Measurements from ENCODE around the gene NRSN2.
A peak's percentile ranks its signal among the peaks of the same experiment; 100 is the strongest.
"Not testable (repeated sequence)": the region's sequence is repeated elsewhere in the genome, so short reads cannot be mapped to it uniquely, and the experiment has no call there.

Gene NRSN2

DNA sequence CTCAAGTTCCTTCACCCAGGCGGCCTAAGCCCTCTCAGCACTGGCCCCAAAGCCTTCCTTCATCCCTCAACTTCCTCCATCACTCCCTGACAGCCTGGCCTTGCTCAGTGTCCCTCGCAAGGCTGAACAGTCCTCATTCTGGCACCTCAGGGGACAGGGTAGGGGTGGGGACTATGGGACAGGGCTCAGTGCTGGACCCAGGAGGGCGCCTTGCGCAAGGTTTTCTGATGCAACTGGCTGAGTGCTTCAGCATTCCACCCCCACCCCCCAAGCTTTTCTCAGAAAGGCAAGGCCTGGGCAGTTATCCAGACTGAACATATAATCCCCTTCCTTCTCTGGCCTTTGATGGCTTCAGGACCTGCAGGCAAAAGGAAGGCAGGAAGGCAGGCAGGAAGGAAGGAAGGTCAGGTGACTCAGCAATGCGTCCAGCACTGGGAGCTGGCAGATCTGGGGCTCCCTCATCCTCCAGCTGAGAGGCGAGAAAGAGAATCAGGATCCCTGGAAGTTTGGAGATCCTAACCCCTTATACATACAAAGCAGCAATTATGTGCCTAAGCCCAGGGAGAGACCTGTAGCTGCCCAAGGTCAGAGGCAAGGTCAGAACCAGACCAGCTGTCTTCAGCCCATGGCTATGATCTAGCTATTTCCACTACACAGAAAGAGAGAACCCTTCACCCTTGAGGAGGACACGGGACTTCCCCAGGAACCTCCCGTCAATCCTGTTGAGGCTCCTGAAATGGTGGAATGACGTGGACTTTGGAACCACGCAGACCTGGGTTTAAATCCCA, 25.0 kb downstream of the NRSN2 start:
- Mint-ChIP-seq H3K4me1 (peaks cover 13 to 20% of the 10 kb centered on the region in 2 donors), H3K27me3 (peaks cover 7 to 8% of the 10 kb centered on the region in 2 donors), H3K36me3 (no peaks in the 10 kb centered on the region), H3K27ac (no peak overlapping the region), H3K9me3 (no peaks in the 10 kb centered on the region), H3K4me3 (no peak overlapping the region)
- ATAC-seq (replicated peaks) (peak in 1 of 2 donors; percentile 37), DNase-seq (no peak)

- H3K27me3 Mint-ChIP-seq, H3K9me3 Mint-ChIP-seq, H3K27ac Mint-ChIP-seq, H3K4me3 Mint-ChIP-seq, H3K36me3 Mint-ChIP-seq, DNase-seq: not testable (repeated sequence)
- ATAC-seq (replicated peaks) = peak; percentile 33 to 66
- peaks cover 13 to 20% of the 10 kb centered on the region in 2 donors for H3K4me1 Mint-ChIP-seq
Observed at GRCh38 chr20:372543-373082, 25.7 kb downstream of the NRSN2 start.

GRCh38 chr20:373171-373890, 26.4 kb downstream of the NRSN2 start:
- DNase-seq (no peak), ATAC-seq (replicated peaks) (peak in 1 of 2 donors; percentile 35)
- Mint-ChIP-seq H3K9me3 (no peaks in the 10 kb centered on the region), H3K4me3 (no peak overlapping the region), H3K4me1 (peaks cover 13 to 20% of the 10 kb centered on the region in 2 donors), H3K36me3 (no peaks in the 10 kb centered on the region), H3K27me3 (peaks cover 6 to 8% of the 10 kb centered on the region in 2 donors), H3K27ac (no peak overlapping the region)

- Mint-ChIP-seq H3K36me3 (no peaks in the 10 kb centered on the region), H3K27me3 (no peaks in the 10 kb centered on the region), H3K4me1 (peaks cover 13 to 20% of the 10 kb centered on the region in 2 donors), H3K27ac (no peak overlapping the region), H3K4me3 (no peak overlapping the region), H3K9me3 (no peaks in the 10 kb centered on the region)
- no peak for DNase-seq
- no peak for ATAC-seq (replicated peaks)
Observed at GRCh38 chr20:375265-375889, 28.5 kb downstream of the NRSN2 start.

DNA sequence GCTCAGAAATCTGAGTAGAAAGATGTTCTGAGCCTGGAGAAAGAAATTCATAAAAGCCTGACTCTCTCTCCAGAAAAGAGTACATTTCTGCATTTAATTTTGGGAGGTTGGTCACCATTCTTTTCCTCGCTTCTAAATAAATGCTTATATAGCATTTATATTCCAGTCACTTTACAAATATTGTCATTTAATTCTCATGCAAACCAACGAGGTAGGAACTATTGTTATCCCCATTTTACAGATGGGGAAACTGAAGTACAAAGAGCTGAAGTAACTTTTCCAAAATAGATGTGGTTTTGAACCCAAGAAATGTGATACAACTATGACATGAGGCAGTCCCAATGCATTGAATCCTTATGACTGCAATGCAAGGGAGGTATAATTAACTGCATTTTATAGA, 29.2 kb downstream of the NRSN2 start:
- peaks cover 13 to 20% of the 10 kb centered on the region in 2 donors for H3K4me1 Mint-ChIP-seq
- H3K27me3 Mint-ChIP-seq = no peaks in the 10 kb centered on the region
- no peak overlapping the region for H3K27ac Mint-ChIP-seq
- H3K9me3 Mint-ChIP-seq = no peaks in the 10 kb centered on the region
- ATAC-seq (replicated peaks) (no peak), DNase-seq (no peak)
- no peaks in the 10 kb centered on the region for H3K36me3 Mint-ChIP-seq
- no peak overlapping the region for H3K4me3 Mint-ChIP-seq

- no peaks in the 10 kb centered on the region for H3K9me3 Mint-ChIP-seq
- H3K36me3 Mint-ChIP-seq = no peaks in the 10 kb centered on the region
- no peak for DNase-seq
- H3K4me1 Mint-ChIP-seq = peaks cover 13 to 19% of the 10 kb centered on the region in 2 donors
- H3K27me3 Mint-ChIP-seq = no peaks in the 10 kb centered on the region
- H3K27ac Mint-ChIP-seq = no peak overlapping the region
- no peak overlapping the region for H3K4me3 Mint-ChIP-seq
- ATAC-seq (replicated peaks) = no peak
Observed at GRCh38 chr20:376750-377149, 29.8 kb downstream of the NRSN2 start.

DNA sequence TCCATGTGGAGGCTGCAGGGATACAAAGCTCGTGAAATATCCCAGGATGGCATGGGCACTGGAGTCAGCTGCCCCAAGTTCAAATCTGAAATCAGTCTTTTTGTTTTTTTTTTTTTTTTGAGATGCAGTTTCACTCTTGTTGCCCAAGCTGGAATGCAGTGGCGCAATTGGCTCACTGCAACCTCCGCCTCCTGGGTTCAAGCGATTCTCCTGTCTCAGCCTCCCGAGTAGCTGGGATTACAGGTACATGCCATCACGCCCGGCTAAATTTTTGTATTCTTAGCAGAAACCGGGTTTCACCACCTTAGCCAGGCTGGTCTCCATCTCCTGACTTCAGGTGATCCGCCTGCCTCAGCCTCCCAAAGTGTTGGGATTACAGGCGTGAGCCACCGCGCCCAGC, 30.7 kb downstream of the NRSN2 start:
- not testable (repeated sequence) for ATAC-seq (replicated peaks); H3K36me3 Mint-ChIP-seq; DNase-seq; H3K27ac Mint-ChIP-seq; H3K4me3 Mint-ChIP-seq; H3K9me3 Mint-ChIP-seq; H3K27me3 Mint-ChIP-seq
- peaks cover 10 to 15% of the 10 kb centered on the region in 2 donors for H3K4me1 Mint-ChIP-seq

DNA sequence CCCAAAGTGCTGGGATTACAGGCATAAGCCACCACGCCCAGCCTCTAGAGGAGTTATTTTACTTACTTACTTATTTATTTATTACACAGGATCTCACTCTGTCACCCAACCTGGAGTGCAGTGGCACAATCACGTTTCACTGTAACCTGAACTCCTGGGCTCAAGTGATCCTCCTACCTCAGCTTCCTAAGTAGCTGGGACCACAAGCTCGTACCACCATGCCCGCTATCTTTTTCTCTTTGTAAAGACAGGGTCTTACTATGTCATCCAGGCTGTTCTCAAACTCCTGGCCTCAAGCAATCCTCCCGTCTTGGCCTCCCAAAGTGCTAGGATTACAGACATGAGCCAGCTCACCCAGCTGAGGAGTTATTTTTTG, 32.0 kb downstream of the NRSN2 start:
- no peaks in the 10 kb centered on the region for H3K36me3 Mint-ChIP-seq
- H3K27ac Mint-ChIP-seq = no peak overlapping the region
- DNase-seq = no peak
- no peak for ATAC-seq (replicated peaks)
- H3K4me3 Mint-ChIP-seq = no peak overlapping the region
- H3K4me1 Mint-ChIP-seq = peaks cover 9 to 14% of the 10 kb centered on the region in 2 donors
- no peaks in the 10 kb centered on the region for H3K9me3 Mint-ChIP-seq
- H3K27me3 Mint-ChIP-seq = no peaks in the 10 kb centered on the region

DNA sequence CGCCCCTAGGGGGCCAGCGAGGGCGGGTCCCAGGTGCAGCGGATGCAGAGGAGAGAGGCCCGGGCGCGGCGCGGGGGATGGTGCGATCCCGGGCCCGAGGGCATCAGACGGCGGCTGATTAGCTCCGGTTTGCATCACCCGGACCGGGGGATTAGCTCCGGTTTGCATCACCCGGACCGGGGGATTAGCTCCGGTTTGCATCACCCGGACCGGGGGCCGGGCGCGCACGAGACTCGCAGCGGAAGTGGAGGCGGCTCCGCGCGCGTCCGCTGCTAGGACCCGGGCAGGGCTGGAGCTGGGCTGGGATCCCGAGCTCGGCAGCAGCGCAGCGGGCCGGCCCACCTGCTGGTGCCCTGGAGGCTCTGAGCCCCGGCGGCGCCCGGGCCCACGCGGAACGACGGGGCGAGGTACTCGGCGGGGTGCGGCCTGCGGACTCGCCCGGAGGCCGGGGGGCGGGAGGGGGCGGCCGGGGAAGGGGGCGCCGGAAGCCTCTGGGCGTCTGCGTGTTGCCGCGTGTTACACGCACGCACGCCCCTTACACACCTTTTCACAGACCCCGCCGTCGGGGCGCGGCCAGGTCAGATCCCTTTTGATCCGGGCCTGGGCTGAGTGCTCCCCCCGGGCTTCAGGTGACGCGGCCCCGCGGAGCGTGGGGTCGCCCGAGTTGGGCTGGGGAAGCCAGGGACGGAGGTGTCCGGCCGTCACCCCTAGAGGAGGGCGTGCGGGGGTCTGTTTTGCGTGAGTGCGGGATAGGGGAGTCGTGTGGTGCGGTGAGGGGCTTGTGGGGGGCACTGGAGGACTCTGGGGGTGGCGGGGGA, 34.1 kb downstream of the NRSN2 start:
- DNase-seq (peak; percentile 62), ATAC-seq (replicated peaks) (peak; percentile 70)
- Mint-ChIP-seq H3K4me1 (peaks cover 14 to 19% of the 10 kb centered on the region in 2 donors), H3K36me3 (peaks cover 3 to 5% of the 10 kb centered on the region in 2 donors), H3K9me3 (no peaks in the 10 kb centered on the region), H3K27me3 (no peaks in the 10 kb centered on the region), H3K27ac (peak overlapping the region; percentile 84), H3K4me3 (peak overlapping the region; percentile 88 to 93)

- H3K4me3 Mint-ChIP-seq = peak overlapping the region; percentile 85 to 93
- peaks cover 14 to 19% of the 10 kb centered on the region in 2 donors for H3K4me1 Mint-ChIP-seq
- H3K27me3 Mint-ChIP-seq = no peaks in the 10 kb centered on the region
Observed at GRCh38 chr20:381581-382290, 34.8 kb downstream of the NRSN2 start.

GRCh38 chr20:382291-383115, 35.6 kb downstream of the NRSN2 start:
- peak overlapping the region; percentile 85 to 93 for H3K4me3 Mint-ChIP-seq
- H3K27me3 Mint-ChIP-seq = no peaks in the 10 kb centered on the region
- DNase-seq (no peak), ATAC-seq (replicated peaks) (peak in 1 of 2 donors; percentile 1)
- no peaks in the 10 kb centered on the region for H3K9me3 Mint-ChIP-seq
- H3K36me3 Mint-ChIP-seq = peaks cover 5% of the 10 kb centered on the region in 2 donors
- peak overlapping the region; percentile 37 for H3K27ac Mint-ChIP-seq
- peaks cover 14 to 19% of the 10 kb centered on the region in 2 donors for H3K4me1 Mint-ChIP-seq

More at GRCh38 chr20:381581-382290, 34.8 kb downstream of the NRSN2 start:
- peak; percentile 73 for DNase-seq
- peaks cover 3 to 5% of the 10 kb centered on the region in 2 donors for H3K36me3 Mint-ChIP-seq
- ATAC-seq (replicated peaks) = peak; percentile 72 to 74
- peak overlapping the region; percentile 81 for H3K27ac Mint-ChIP-seq
- no peaks in the 10 kb centered on the region for H3K9me3 Mint-ChIP-seq

DNA sequence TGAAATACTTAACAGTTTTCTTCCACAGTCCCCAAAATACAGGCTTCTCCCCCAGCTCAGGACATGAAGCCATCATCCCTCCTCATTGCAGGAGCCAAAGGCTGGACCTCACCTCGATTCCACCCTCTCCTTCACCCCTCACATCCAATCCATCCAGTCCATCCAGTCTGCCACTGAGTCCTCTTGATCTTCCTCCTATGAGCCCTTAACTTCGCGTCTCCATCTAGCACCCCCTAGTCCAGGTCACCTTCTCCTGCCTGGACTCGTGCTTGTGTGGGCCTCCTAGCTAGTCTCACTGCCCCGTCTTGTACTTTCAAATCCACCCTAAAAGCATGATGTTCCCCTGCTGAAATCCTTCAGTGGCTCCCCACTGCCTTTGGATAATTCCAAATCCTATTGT, 37.0 kb downstream of the NRSN2 start:
- H3K27ac Mint-ChIP-seq = no peak overlapping the region
- H3K4me1 Mint-ChIP-seq = peaks cover 14 to 19% of the 10 kb centered on the region in 2 donors
- DNase-seq (no peak), ATAC-seq (replicated peaks) (no peak)
- H3K36me3 Mint-ChIP-seq = peaks cover 17 to 18% of the 10 kb centered on the region in 2 donors
- H3K27me3 Mint-ChIP-seq = no peaks in the 10 kb centered on the region
- no peak overlapping the region for H3K4me3 Mint-ChIP-seq
- no peaks in the 10 kb centered on the region for H3K9me3 Mint-ChIP-seq

Measured in stimulated activated naive B cell treated with anti-CD40 and anti-IgM and Interleukin-4, amounts not matched to agents 10 μg/mL and 1 μg/mL and 100 μg/mL, for 72 hours (primary cell).